ENCODE results near the gene SNN. TPM values are rescaled to one million over a fixed set of nuclear protein-coding genes. Genes with fewer than 3 reads are reported as not detected.

Gene SNN
- total RNA-seq, 1 experiment from 2014 or later: 26.0 TPM

GRCh38 chr16:11626657-11627291 is 41.5 kb upstream of the SNN start:
- TF ChIP-seq CTCF (IDR thresholded peaks at IDR 0.05; ENCODE audit: unreplicated experiment): no peak
- DNase-seq: no peak
- no peak overlapping the region for H3K4me3 Mint-ChIP-seq (ENCODE audit: low read depth, unreplicated experiment)
- CTCF ChIA-PET: interaction anchor here (1.1 to 1.6 kb wide), 3 partner anchors 12 to 14 kb away, joined by 4 to 9 read pairs (median 6); no protein-coding TSS in a partner anchor
- peaks cover 58% of the 10 kb centered on the region for H3K4me1 Mint-ChIP-seq (ENCODE audit: low read depth, unreplicated experiment)
- H3K36me3 Mint-ChIP-seq (ENCODE audit: insufficient read depth, unreplicated experiment): peaks cover 19% of the 10 kb centered on the region
- no TSS peak for BruUV-seq (replicated peaks)
- H3K27me3 Mint-ChIP-seq (ENCODE audit: unreplicated experiment): no peaks in the 10 kb centered on the region
- peak overlapping the region; percentile 91 for H3K27ac Mint-ChIP-seq (ENCODE audit: unreplicated experiment)
- intact Hi-C loops (cut with micrococcal nuclease; ENCODE audit: unreplicated experiment): no loop called here
- H3K9me3 Mint-ChIP-seq (ENCODE audit: low read depth, unreplicated experiment): peaks cover 3% of the 10 kb centered on the region

GRCh38 chr16:11627292-11627663 is 41.0 kb upstream of the SNN start:
- Mint-ChIP-seq H3K27me3 (ENCODE audit: unreplicated experiment) (no peaks in the 10 kb centered on the region), H3K4me3 (ENCODE audit: low read depth, unreplicated experiment) (no peak overlapping the region), H3K36me3 (ENCODE audit: insufficient read depth, unreplicated experiment) (peaks cover 19% of the 10 kb centered on the region), H3K9me3 (ENCODE audit: low read depth, unreplicated experiment) (peaks cover 3% of the 10 kb centered on the region), H3K4me1 (ENCODE audit: low read depth, unreplicated experiment) (peaks cover 61% of the 10 kb centered on the region), H3K27ac (ENCODE audit: unreplicated experiment) (peak overlapping the region; percentile 91)
- DNase-seq: no peak
- intact Hi-C loops (cut with micrococcal nuclease; ENCODE audit: unreplicated experiment): no loop called here
- BruUV-seq (replicated peaks): TSS peak; percentile 80
- CTCF ChIA-PET: interaction anchor here (1.1 to 1.6 kb wide), 3 partner anchors 12 to 14 kb away, joined by 4 to 9 read pairs (median 6); no protein-coding TSS in a partner anchor
- TF ChIP-seq CTCF (IDR thresholded peaks at IDR 0.05; ENCODE audit: unreplicated experiment): no peak

- CTCF ChIA-PET: interaction anchor here (0.6 to 1.6 kb wide), 3 partner anchors 11 to 13 kb away, joined by 5 to 9 read pairs (median 6); no protein-coding TSS in a partner anchor
- Mint-ChIP-seq H3K4me1 (ENCODE audit: low read depth, unreplicated experiment) (peaks cover 67% of the 10 kb centered on the region), H3K4me3 (ENCODE audit: low read depth, unreplicated experiment) (peak overlapping the region; percentile 41), H3K27me3 (ENCODE audit: unreplicated experiment) (no peaks in the 10 kb centered on the region), H3K9me3 (ENCODE audit: low read depth, unreplicated experiment) (peaks cover 3% of the 10 kb centered on the region), H3K36me3 (ENCODE audit: insufficient read depth, unreplicated experiment) (peaks cover 19% of the 10 kb centered on the region), H3K27ac (ENCODE audit: unreplicated experiment) (peak overlapping the region; percentile 91)
- TF ChIP-seq CTCF (IDR thresholded peaks at IDR 0.05; ENCODE audit: unreplicated experiment): no peak
- intact Hi-C loops (cut with micrococcal nuclease; ENCODE audit: unreplicated experiment): no loop called here
- DNase-seq: peak; percentile 83
- no TSS peak for BruUV-seq (replicated peaks)
These were observed 40.3 kb upstream of the SNN start for GRCh38 chr16:11627822-11628457.

GRCh38 chr16:11629071-11630030 is 38.9 kb upstream of the SNN start:
- H3K27ac Mint-ChIP-seq (ENCODE audit: unreplicated experiment): peak overlapping the region; percentile 91
- BruUV-seq (replicated peaks): no TSS peak
- CTCF ChIA-PET: interaction anchor here (0.6 to 1.8 kb wide), 5 partner anchors 9 to 162 kb away, joined by 3 to 5 read pairs (median 4); no protein-coding TSS in a partner anchor
- H3K4me3 Mint-ChIP-seq (ENCODE audit: low read depth, unreplicated experiment): no peak overlapping the region
- DNase-seq: no peak
- no peaks in the 10 kb centered on the region for H3K9me3 Mint-ChIP-seq (ENCODE audit: low read depth, unreplicated experiment)
- peaks cover 74% of the 10 kb centered on the region for H3K4me1 Mint-ChIP-seq (ENCODE audit: low read depth, unreplicated experiment)
- H3K27me3 Mint-ChIP-seq (ENCODE audit: unreplicated experiment): no peaks in the 10 kb centered on the region
- H3K36me3 Mint-ChIP-seq (ENCODE audit: insufficient read depth, unreplicated experiment): peaks cover 19% of the 10 kb centered on the region
- no peak for TF ChIP-seq CTCF (IDR thresholded peaks at IDR 0.05; ENCODE audit: unreplicated experiment)
- intact Hi-C loops (cut with micrococcal nuclease; ENCODE audit: unreplicated experiment): no loop called here

All from Calu3 (cell line).